ENCODE measurements around the gene IGF1.

The IGF1 gene

DNA sequence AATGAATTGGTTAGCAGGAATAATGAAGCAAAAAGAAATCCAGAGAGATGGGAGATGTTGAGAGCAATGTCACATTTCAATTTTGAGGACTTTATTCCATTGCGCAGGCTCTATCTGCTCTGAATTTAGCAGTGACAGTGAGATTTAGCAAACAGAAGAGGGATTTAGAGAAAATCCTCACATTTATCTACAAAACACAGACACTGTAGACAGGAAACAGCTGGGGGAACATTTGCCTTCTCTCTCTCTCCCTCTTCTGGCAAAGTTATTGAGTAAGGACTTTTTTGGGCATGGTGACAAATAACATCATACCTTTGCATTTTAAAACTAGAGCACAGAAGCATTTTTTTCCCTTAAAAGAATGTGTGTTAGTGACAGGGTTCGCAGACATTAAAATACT is at the start of gene IGF1:
IGF1 (minus strand) TSS at position 158 of the 400 bp plus-strand sequence. CDS start 182 bp downstream, outside the sequence.
- no peak for DNase-seq (ENCODE audit: low read depth in 2 of 2)

DNA sequence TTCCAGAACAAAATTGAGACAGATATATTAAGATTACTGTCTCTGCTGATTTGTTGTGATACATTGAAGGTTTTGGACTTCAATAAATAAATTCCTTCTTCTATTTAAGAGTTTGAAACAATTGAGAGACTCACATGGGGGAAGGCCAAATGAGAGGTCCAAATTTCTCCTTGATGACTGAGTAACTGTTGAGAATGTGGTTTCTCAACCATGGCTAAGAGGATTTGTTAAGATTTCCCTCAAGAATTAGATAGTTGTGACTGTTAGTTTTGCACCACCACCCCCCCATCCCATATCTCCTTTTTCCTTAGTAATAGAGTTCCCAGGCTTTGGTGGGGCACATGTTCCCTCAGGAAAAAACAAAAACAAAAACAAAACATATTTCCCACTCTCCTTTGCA is 47.7 kb upstream of the IGF1 start:
- DNase-seq (ENCODE audit: low read depth in 2 of 2): no peak

- no peak for DNase-seq (ENCODE audit: low read depth in 2 of 2)
Observed at GRCh38 chr12:102527171-102527720, 46.9 kb upstream of the IGF1 start.

DNA sequence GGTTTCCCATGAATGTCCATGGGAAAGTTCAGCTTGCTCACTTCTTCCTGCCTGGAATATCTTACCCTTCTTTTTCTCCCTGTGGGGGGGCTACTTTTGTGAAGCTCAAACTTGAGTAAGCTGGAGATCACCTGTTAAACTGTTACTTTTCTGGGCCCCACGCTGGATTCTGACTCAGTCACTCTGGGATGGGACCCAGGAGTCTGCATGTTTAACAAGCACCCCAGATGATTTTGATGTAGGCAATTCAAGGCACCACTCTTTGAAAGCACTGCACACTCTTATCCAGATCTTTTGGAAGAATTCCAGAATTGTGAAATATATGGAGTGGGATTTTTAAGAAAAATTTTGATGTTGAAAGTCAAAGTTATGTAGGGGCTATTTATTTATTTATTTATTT is 46.3 kb upstream of the IGF1 start:
- DNase-seq (ENCODE audit: low read depth in 2 of 2): no peak

- DNase-seq (ENCODE audit: low read depth in 2 of 2): no peak
Observed at GRCh38 chr12:102522768-102523167, 42.4 kb upstream of the IGF1 start.

- no peak for DNase-seq (ENCODE audit: low read depth in 2 of 2)
Observed at GRCh38 chr12:102521662-102522277, 41.4 kb upstream of the IGF1 start.

GRCh38 chr12:102518871-102519270 is 38.5 kb upstream of the IGF1 start:
- DNase-seq (ENCODE audit: low read depth in 2 of 2): no peak

- no peak for DNase-seq (ENCODE audit: low read depth in 2 of 2)
Observed at GRCh38 chr12:102514696-102515095, 34.3 kb upstream of the IGF1 start.

- no peak for DNase-seq (ENCODE audit: low read depth in 2 of 2)
Observed at GRCh38 chr12:102513739-102514138, 33.4 kb upstream of the IGF1 start.

- DNase-seq (ENCODE audit: low read depth in 2 of 2): no peak
Observed at GRCh38 chr12:102513272-102513671, 32.9 kb upstream of the IGF1 start.

DNA sequence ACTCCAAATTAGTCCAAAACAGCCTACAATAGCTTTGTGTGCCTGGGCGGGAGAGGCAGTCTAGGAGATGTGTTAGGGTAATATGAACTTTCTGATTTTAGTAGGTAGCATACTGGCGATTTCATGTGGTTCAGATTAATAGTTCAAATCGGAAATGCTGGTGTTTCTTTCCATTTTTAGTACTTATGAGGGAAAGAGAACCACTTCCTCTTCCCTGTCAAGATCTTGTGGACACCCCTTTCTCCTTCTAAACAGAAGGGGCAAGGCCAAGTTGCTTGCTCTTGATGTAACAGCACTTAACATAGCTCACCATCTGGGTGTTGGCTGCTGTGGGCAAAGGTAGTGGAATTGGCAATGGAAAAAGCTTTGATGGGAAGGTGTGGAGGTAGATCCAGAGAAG is 32.2 kb upstream of the IGF1 start:
- DNase-seq (ENCODE audit: low read depth in 2 of 2): no peak

DNA sequence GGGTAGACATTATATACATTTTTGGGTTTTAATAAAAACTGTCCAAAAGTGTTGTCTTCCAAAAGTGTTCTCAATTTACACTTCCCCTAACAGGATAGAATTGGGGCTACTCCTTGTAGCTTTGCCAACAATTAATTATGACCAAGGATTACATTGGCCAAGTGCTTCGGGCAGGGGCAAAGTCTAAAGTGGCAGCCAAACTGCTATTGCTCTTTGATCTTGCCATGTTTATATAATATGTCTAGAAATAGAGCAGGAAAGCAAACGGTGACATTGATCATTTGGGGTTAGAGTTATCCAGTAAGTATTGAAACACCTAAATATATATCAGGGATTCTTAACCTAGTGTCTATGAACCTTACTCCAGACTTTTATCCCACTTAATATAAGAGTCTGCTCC is 31.2 kb upstream of the IGF1 start:
- DNase-seq (ENCODE audit: low read depth in 2 of 2): no peak

GRCh38 chr12:102510463-102510862 is 30.1 kb upstream of the IGF1 start:
- DNase-seq (ENCODE audit: low read depth in 2 of 2): no peak

DNA sequence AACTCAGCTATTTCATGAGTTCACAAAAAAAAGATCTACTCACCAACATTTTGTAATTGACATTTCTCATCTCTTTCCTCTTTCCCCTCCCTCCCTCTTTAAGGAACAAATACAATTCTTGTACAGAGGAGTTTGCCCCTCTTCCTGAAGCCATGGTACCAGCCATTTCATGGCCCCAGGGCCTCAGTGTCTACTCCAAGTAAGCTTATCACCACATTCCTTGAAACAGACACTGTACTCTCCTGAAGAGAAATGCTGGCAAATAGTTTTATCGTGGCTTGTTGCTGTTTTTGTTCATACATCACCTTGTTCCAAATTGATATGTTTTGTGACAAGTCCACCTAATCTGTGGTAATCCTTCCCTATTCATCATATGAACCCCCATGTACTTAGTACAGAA is 29.7 kb upstream of the IGF1 start:
- no peak for DNase-seq (ENCODE audit: low read depth in 2 of 2)

GRCh38 chr12:102509123-102509626 is 28.8 kb upstream of the IGF1 start:
- DNase-seq (ENCODE audit: low read depth in 2 of 2): no peak

DNA sequence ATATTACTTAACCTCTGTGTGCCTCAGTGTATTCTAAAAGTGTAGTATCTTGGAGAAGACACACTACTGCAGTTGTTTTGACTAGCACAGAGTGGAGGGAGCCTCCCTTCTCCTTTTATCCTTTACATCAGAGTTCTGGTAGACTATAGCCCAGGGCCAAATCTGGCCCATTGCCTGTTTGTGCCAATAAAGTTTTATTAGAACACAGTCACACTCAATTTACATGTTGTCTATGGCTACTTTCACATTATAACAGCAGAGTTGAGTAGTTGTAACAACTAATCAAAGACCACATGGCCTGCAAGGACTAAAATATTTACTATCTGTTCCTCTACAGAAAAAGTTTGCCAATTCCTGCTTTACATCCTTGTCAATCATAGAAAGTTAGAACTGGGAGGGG is 27.7 kb upstream of the IGF1 start:
- DNase-seq (ENCODE audit: low read depth in 2 of 2): no peak

DNA sequence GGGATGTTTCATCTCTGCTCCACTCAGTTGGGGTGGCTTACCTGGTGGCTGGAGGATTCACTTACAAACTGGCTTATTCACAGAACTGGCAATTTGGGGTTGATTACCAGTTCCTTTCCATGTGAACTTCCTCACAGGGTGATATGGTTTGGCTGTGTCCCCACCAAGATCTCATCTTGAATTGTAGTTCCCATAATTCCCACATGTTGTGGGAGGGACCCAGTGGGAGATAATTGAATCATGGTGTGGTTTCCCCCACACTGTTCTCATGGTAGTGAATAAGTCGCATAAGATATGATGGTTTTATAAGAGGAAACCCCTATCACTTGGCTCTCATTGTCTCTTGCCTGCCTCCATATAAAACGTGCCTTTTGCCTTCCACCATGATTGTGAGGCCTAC is 26.9 kb upstream of the IGF1 start:
- no peak for DNase-seq (ENCODE audit: low read depth in 2 of 2)

- DNase-seq (ENCODE audit: low read depth in 2 of 2): no peak
Observed at GRCh38 chr12:102504871-102505270, 24.5 kb upstream of the IGF1 start.

GRCh38 chr12:102504280-102504679 is 23.9 kb upstream of the IGF1 start:
- no peak for DNase-seq (ENCODE audit: low read depth in 2 of 2)

- DNase-seq (ENCODE audit: low read depth in 2 of 2): no peak
Observed at GRCh38 chr12:102503831-102504230, 23.5 kb upstream of the IGF1 start.

DNA sequence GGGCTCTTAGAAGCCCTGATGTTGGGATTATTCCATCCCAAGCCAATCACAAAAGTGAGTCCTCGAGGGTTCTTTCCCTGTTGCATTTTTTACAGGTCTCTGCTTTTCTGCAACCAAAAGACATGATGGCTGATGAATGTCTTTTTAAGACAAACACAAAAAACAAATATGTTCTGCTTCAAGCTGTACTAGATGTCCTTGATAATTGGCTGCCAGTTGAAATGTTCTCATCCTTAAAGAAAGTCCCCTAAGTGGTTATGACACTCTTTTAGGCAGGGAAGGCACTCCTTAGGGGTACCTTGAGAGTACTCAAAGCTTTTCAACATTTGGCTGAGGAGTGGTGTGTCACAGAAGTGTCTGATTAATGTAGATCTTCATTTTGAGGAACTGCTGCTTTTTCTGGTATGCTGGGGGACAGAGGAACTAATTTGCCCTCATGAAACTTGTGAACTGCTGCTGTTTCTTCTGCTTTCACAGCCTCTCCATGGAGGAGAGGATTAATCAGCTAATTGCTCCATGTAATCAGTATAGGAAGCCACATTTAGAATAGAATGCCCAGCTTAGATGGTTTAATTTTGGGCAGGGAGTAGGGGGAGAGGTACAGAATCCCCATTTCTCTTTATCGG is 22.8 kb upstream of the IGF1 start:
- no peak for DNase-seq (ENCODE audit: low read depth in 2 of 2)

DNA sequence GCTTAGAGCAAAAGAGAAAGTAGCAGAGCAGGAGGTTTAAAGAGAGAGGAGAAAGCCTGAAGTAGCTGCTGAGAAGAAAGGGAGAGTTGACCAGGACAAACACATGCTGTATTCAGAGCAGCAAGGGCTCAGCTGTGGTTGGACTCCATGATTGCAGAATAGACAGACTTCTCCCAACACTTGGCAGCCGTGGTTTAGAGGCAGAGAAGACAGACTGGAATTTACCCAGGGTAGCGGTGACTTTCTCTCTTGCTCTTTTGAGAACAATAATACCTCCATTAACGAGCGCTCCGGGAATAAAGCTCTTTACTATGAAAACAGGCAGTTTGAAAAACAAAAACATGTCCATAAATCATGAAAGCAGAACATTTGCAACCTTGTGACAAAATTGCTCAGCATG is 21.4 kb upstream of the IGF1 start:
- no peak for DNase-seq (ENCODE audit: low read depth in 2 of 2)

DNA sequence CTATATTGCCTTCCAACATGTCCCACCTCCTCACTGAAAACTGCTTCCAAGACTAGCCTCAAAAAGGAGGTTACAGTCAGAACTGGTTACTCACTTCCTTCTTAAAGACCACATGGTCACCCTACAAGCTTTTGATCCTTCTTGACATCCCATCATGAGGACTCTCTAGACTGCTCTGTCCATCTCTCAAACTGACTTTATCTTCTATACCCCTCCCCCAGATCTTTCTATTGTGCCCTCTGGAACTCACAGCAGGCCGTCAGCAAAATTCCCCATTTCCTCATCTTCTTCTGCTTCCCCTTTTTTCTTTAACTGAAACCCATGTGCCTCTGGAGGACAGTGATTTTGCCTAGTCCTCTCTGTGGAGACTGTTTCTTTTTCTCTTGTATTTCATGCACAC is 18.1 kb upstream of the IGF1 start:
- no peak for DNase-seq (ENCODE audit: low read depth in 2 of 2)
